Suppressor macrophage treated with lipopolysaccharide for 4 hours (primary cell): Measurements from ENCODE around the gene TMEM97.

ENCODE experiments used
- DNase-seq: peaks from one replicate; pipeline ENCODE4 v3.0.0-alpha.2; 2020

TMEM97 gene

GRCh38 chr17:28367641-28368305 lies 48.8 kb downstream of the TMEM97 start:
- no peak for DNase-seq

GRCh38 chr17:28368306-28368831 lies 49.4 kb downstream of the TMEM97 start:
- no peak for DNase-seq

DNA sequence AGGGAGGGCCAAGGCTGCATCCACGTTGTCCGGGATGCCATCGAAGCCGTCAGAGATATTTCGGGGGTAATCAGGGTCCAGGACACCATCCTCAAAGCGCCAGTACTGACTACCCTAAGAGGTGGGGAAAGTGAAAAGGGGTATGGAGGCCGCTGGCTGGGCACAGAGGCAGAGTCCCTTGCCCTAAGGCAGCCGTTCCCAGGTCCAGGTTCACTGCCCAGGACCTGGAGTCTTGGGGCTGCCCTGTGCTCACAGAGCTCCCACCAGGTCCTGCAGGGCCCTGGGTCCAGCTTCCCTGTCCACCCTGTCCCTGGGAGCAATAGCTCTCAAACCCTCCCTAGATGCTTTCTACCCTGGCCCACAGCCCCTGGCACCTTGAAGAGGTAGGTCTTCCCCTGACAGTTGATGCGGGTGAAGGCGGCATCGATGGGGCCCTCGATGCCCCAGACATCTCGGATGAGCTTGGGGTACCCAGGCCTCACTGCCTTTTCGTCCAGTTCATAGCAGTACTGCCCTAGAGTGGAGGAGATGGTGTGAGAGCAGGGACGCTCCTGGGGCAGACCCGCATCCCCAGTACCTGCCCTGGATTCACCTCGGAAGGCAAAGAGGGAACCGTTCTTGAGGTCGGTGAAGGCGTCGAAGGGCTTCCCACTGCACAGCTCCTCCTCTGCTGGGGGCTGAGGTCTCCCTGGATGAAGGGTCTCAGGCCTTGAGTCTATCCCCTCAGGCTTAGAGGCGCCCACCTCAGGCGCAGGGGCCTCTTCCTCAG lies 50.1 kb downstream of the TMEM97 start:
- DNase-seq, result no peak

GRCh38 chr17:28369684-28370034 lies 50.7 kb downstream of the TMEM97 start:
- no peak for DNase-seq

- peak; percentile 89 for DNase-seq
Observed at GRCh38 chr17:28370035-28370743, 51.2 kb downstream of the TMEM97 start, which contains the start of gene VTN. VTN (minus strand) TSS chr17:28370307; CDS start chr17:28370203, 104 bp downstream.

- no peak for DNase-seq
Observed at GRCh38 chr17:28370744-28371103, 51.7 kb downstream of the TMEM97 start.

DNA sequence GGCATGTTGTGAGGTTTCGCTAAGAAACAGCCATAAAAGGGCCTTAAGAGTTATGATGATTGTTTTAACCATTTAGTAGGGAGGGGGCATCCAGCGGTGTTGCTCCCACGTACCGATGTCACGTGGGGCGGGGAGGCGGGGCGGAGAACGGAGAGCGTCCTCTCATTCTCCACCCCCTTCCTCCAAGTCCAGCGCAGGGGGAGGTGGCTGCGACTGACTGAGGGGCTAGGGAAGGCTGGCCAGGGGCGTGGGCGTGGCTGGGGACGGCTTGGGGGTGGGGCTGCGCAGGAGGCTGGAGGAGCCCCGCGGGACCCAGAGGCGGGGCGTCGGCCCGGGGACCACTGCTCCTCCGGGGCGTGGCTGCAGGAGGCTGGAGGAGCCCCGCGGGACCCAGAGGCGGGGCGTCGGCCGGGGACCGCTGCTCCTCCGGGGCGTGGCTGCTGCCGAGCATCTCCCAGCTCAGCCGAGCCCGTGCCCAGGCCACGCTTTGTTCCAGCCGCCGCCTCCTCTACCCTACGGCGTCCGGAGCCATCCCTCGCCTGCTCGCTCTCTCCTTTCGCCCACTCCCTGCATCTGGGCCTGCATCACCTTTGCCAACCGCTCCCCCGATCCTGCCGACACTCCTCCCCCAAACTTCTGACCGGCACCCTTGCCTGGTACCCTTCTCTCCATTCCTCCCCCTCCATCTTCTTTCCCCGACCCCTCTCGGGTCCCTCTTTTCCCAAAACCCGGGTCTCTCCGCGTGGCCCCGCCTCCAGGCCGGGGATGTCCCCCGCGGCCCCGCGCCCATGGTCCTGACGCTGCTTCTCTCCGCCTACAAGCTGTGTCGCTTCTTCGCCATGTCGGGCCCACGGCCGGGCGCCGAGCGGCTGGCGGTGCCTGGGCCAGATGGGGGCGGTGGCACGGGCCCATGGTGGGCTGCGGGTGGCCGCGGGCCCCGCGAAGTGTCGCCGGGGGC lies 52.5 kb downstream of the TMEM97 start, which contains the start of gene SARM1:
Gene SARM1 (plus strand): TSS at position 450 of the 958 bp plus-strand sequence. CDS start 339 bp downstream, at position 789.
- DNase-seq, result peak; percentile 70

- no peak for DNase-seq
Observed at GRCh38 chr17:28372203-28372944, 53.4 kb downstream of the TMEM97 start.

DNA sequence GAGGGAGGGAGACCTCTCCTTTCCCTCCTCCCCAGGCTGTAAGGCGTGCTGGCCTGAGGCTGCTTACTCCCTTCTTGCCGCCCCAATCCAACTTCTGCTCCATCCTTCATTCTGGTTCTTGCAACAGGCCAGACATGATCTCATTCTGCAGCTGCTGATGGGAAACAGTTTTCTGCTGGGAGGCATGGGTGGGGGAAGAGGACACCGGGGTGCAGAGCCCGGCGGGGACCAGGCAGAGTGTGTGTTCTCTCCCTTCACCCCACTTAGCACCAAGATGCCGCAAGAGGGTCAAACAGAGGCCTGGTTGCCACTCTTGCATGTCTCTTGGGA lies 53.9 kb downstream of the TMEM97 start:
- DNase-seq, result no peak
